Glomerular endothelial cell (primary cell): ENCODE measurements around the gene MRPL44. TPM values are rescaled to one million over a fixed set of nuclear protein-coding genes. Genes with fewer than 3 reads are reported as not detected.

Source experiments
- DNase-seq: peaks from one replicate; pipeline ENCODE4 v3.0.0-alpha.2; 2011; ENCODE audit warnings: low read depth, low spot score; ENCODE audit errors: extremely low read depth
- total RNA-seq: library from RNA; depleted of rRNA; stranded (reverse); fragments of >200 nt; gene quantifications from 2 replicates; pipeline ENCODE4 v1.2.3, GENCODE V29; 2015

MRPL44 gene
- total RNA-seq: 36.1 and 38.6 TPM in 2 replicates

GRCh38 chr2:223957092-223957851, at the start of gene MRPL44:
Gene MRPL44 (plus strand): TSS chr2:223957463. CDS start chr2:223957473, 10 bp downstream.
- no peak for DNase-seq

GRCh38 chr2:223908304-223908998, 48.8 kb upstream of the MRPL44 start:
- DNase-seq: no peak

GRCh38 chr2:223909001-223909741, 48.1 kb upstream of the MRPL44 start:
- DNase-seq: no peak

- DNase-seq: no peak
These were observed 42.9 kb upstream of the MRPL44 start for GRCh38 chr2:223914324-223914723.

GRCh38 chr2:223915071-223915470, 42.2 kb upstream of the MRPL44 start:
- no peak for DNase-seq

GRCh38 chr2:223916181-223916920, 40.9 kb upstream of the MRPL44 start:
- DNase-seq: no peak

- DNase-seq: no peak
These were observed 38.6 kb upstream of the MRPL44 start for GRCh38 chr2:223918671-223919134.

GRCh38 chr2:223920109-223920508, 37.2 kb upstream of the MRPL44 start:
- no peak for DNase-seq

- no peak for DNase-seq
These were observed 36.1 kb upstream of the MRPL44 start for GRCh38 chr2:223921204-223921603.

- DNase-seq: no peak
These were observed 35.0 kb upstream of the MRPL44 start for GRCh38 chr2:223922308-223922707.

GRCh38 chr2:223923976-223924375, 33.3 kb upstream of the MRPL44 start:
- no peak for DNase-seq

- no peak for DNase-seq
These were observed 32.2 kb upstream of the MRPL44 start for GRCh38 chr2:223925106-223925505.

- no peak for DNase-seq
These were observed 28.9 kb upstream of the MRPL44 start for GRCh38 chr2:223928113-223929006.

- no peak for DNase-seq
These were observed 27.6 kb upstream of the MRPL44 start for GRCh38 chr2:223929571-223930102.

GRCh38 chr2:223930103-223930976, 26.9 kb upstream of the MRPL44 start:
- no peak for DNase-seq

GRCh38 chr2:223932816-223933800, 24.2 kb upstream of the MRPL44 start:
- DNase-seq: no peak

GRCh38 chr2:223934870-223935269, 22.4 kb upstream of the MRPL44 start:
- no peak for DNase-seq
